Measurements from ENCODE around the gene SKIDA1.

- TF ChIP-seq CTCF (conservative IDR thresholded peaks at IDR 0.05 in 1 of 2, IDR thresholded peaks at IDR 0.05 in 1 of 2; ENCODE audit: extremely low read depth in 1 of 2, insufficient read depth in 1 of 2, low read depth in 1 of 2, low read length in 2 of 2) = no peak
- no peak for TF ChIP-seq EZH2 (IDR thresholded peaks at IDR 0.05; ENCODE audit: borderline replicate concordance, low read length)
These were observed 31.7 kb downstream of the SKIDA1 start for GRCh38 chr10:21493784-21494183.
